Activated naive CD4-positive, alpha-beta T cell treated with anti-CD3 and anti-CD28 coated beads, Interleukin-2, amount 50 U/mL, for 72 hours (primary cell): Measurements from ENCODE around the gene TTC33. TPM values are rescaled to one million over a fixed set of nuclear protein-coding genes. Genes with fewer than 3 reads are reported as not detected.
"Not testable (repeated sequence)": the region's sequence is repeated elsewhere in the genome, so short reads cannot be mapped to it uniquely, and the experiment has no call there.

ENCODE experiments used
- ATAC-seq, 2 donors: fragments of 150-1000 bp; cut with Tn5 transposase; 2 replicates each; pipeline ENCODE4 v1.10.0; 2021; ENCODE audit warnings: mild to moderate bottlenecking in 2 of 2, moderate library complexity in 2 of 2
- DNase-seq, 2 donors: peaks; one replicate each; pipeline ENCODE4 v3.0.0; 2021 to 2022; ENCODE audit warnings: low spot score in 2 of 2
- H3K27ac Mint-ChIP-seq, 2 donors: one replicate each; pipeline ENCODE4 v1.8.0; 2022; ENCODE audit warnings: mild to moderate bottlenecking in 2 of 2, mixed read lengths in 2 of 2
- H3K36me3 Mint-ChIP-seq, 2 donors: one replicate each; pipeline ENCODE4 v1.8.0; 2022; ENCODE audit warnings: mixed read lengths in 2 of 2
- H3K9me3 Mint-ChIP-seq, 2 donors: one replicate each; pipeline ENCODE4 v1.8.0; 2022; ENCODE audit warnings: mixed read lengths in 2 of 2
- total RNA-seq, 2 donors: library from RNA; stranded (reverse); gene quantifications; one replicate each; pipeline ENCODE4 v1.2.3, GENCODE V29; 2022

Gene TTC33
- total RNA-seq, 2 donors from 2014 or later, result 22.2 to 22.5 TPM

DNA sequence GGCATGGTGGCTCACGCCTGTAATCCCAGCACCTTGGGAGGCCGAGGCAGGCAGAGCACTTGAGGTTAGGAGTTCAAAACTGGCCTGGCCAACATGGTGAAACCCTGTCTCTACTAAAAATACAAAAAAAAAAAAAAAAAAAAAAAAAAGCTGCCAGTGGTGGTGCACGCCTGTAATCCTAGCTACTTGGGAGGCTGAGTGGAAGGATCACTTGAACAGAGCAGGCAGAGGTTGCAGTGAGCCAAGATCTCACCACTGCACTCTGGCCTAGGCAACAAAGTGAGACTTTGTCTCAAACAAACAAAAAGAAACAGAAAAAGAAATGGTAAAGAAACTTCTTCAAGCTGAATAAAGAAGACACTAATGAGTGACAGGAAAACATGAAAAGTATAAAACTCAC, 30.9 kb upstream of the TTC33 start:
- ATAC-seq, DNase-seq, H3K9me3 Mint-ChIP-seq: not testable (repeated sequence)
- peak overlapping the region in 1 of 2 donors; percentile 45 for H3K27ac Mint-ChIP-seq
- peaks cover 9 to 44% of the 10 kb centered on the region in 2 donors for H3K36me3 Mint-ChIP-seq

DNA sequence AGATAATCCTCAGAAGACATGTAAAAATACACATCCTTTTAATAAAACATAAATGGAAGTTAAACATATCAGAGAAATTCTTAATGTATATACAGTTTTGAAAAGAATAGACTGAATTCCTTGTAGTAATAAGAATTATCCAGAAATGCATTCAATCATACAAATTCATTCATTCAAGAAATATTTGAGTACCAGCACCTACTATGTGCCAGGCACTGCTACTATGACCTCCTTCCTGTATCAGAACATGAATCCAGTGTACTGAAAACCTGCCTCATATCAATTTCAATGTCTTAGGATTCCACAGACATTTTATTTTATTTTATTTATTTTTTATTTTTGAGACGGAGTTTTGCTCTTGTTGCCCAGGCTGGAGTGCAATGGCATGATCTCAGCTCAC, 29.2 kb upstream of the TTC33 start:
- DNase-seq (no peak), ATAC-seq (no peak)
- Mint-ChIP-seq H3K36me3 (peaks cover 9 to 35% of the 10 kb centered on the region in 2 donors), H3K9me3 (peaks cover 0 to 8% of the 10 kb centered on the region in 2 donors), H3K27ac (no peak overlapping the region)

DNA sequence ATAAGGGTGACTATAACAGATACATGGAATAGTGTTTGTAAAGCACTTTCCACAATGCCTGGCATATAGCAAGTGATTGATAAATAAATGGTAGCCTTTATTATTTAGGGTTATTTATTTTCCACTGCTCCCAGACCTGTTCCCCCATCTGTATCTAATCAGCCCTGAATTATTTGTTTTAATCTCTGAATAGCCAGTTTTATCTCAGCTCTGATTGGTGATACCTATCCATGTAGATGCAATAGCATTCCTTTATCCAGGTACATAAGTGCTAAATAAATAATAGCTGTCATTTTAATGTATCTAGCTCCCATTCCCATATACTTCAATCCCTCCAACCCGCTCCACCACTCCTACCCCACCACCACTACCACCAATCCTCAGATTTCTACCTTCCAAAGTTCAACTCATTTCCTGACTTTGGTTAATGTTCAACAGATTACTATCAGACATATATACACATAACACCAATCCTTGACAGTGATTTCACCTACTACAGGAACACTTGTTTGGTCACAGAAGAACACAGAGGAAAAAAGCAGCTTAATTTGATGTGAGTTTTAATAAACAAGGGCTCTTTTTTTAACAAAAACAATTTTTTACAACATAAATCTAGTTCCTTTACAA, 28.4 kb upstream of the TTC33 start:
- no peak for ATAC-seq
- Mint-ChIP-seq H3K9me3 (peaks cover 0 to 8% of the 10 kb centered on the region in 2 donors), H3K36me3 (peaks cover 9 to 32% of the 10 kb centered on the region in 2 donors), H3K27ac (no peak overlapping the region)
- no peak for DNase-seq

DNA sequence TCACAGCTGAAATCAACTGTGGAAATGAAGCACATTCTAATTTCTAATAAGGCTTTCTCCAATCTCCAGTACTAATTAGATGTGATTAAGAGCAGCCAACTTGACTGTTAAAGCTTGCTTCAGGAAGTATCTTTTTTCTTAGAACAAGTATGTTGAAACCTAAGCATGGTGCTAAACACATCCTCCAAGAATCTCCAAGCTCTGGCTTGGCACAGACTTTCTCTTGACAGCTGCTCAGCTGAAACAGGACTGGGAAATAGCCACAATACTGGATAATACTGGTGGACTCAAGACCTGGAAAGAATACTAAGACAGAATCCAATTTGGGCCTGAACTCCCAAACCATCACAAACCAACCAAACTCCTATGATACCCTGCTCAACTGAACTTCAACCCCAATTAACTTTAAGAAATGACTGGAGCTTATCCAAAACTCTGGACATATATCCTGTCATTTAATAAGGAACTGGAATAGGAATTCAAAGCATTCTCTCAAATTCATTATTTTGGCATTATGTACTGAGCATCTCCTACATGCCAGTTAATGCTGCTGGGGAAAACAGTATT, 26.2 kb upstream of the TTC33 start:
- ATAC-seq (no peak), DNase-seq (no peak)
- Mint-ChIP-seq H3K27ac (no peak overlapping the region), H3K36me3 (peaks cover under 1 to 17% of the 10 kb centered on the region in 2 donors), H3K9me3 (no peaks in the 10 kb centered on the region)

DNA sequence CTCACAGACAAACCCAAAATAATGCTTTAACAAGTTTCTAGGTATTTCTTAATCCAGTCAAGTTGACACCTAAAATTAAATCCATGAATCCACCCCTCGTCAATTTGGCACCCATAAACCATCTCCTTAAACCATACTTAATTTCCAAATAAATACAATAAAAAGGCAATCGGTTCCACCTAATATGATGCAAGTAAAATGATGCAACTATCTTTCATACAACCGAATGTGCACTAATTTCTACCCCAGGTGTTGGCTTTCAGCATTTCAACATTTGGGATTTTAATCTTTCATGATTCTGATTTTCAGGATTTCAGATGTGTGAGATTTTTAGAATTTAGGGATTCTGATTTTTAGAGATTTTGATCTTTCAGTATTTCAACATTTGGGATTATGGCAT, 25.1 kb upstream of the TTC33 start:
- Mint-ChIP-seq H3K36me3 (peaks cover 5 to 19% of the 10 kb centered on the region in 2 donors), H3K9me3 (no peaks in the 10 kb centered on the region), H3K27ac (no peak overlapping the region)
- DNase-seq, result no peak
- no peak for ATAC-seq

DNA sequence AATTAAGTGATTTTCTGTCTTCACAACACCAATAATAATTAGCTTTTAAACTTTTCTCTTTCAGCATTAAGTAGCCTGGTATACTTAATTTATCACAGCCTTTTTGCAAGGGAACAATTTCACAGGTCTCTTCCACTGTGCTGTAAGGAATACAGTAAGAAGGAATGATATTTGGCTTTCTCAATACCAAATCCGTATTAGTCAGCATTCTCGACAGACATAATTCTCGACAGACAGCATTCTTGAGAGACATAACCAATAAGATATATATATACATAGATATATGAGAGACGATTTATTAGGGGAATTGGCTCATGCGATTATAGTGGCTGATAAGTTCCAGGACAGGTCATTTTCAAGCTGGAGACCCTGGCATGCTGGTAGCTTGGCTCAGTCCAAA, 24.4 kb upstream of the TTC33 start:
- Mint-ChIP-seq H3K36me3 (peaks cover 5 to 17% of the 10 kb centered on the region in 2 donors), H3K9me3 (no peaks in the 10 kb centered on the region), H3K27ac (no peak overlapping the region)
- DNase-seq (no peak), ATAC-seq (no peak)

DNA sequence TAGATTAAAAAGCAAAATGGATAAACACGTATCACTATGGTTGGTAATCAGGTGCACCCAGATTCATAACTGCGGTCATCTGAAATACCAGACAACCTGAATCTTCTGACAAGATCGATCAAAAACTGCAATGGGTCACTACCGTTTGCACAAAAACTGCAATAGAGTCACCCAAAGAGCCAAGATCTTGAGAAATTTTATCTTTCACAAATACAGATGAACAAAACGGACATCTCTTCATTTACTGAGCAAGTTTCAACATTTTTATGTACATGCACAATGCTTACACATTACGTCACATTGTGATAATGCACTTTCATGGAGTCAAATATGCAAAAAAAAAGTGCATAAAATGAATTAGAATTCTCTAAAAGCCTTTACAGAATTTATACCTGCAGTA, 23.8 kb upstream of the TTC33 start:
- Mint-ChIP-seq H3K36me3 (peaks cover 5 to 17% of the 10 kb centered on the region in 2 donors), H3K27ac (no peak overlapping the region), H3K9me3 (no peaks in the 10 kb centered on the region)
- ATAC-seq (no peak), DNase-seq (no peak)

DNA sequence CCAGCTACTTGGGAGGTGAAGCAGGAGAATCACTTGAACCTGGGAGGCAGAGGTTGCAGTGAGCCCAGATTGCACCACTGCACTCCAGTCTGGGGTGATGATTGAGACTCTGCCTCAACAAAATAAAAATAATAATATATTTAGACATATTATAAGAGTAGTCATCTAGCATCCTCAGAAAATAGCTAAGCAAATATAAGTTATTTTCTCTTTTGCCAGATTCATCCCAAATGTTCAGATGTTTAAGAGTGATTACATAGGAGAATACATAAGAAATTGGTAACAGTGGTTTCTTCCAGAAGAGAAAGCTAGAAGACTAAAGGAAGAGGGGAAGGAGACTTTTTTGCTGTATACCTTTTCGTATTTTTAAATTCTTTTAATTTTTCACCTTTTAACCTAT, 22.4 kb upstream of the TTC33 start:
- Mint-ChIP-seq H3K9me3 (no peaks in the 10 kb centered on the region), H3K27ac (no peak overlapping the region), H3K36me3 (peaks cover 10 to 17% of the 10 kb centered on the region in 2 donors)
- ATAC-seq (no peak), DNase-seq (no peak)

DNA sequence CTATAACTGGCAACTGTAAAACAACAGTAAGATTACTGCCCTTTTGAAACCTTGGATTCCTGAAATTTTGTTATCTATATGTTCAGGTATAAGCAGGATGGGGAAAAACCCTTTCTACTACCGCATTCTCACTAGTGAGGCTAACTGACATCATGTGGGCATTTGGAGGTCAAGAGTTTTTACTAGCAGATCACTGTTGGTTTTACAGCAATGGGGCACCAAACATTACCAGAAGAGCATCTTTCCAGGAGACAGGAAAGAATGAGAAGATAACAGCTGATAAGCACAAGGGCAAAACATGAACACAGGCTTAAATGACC, 20.9 kb upstream of the TTC33 start:
- peaks cover 10 to 17% of the 10 kb centered on the region in 2 donors for H3K36me3 Mint-ChIP-seq
- ATAC-seq (peak in 1 of 2 donors; percentile 59), DNase-seq (no peak)
- H3K9me3 Mint-ChIP-seq, result no peaks in the 10 kb centered on the region
- H3K27ac Mint-ChIP-seq, result peak overlapping the region in 1 of 2 donors; percentile 40

DNA sequence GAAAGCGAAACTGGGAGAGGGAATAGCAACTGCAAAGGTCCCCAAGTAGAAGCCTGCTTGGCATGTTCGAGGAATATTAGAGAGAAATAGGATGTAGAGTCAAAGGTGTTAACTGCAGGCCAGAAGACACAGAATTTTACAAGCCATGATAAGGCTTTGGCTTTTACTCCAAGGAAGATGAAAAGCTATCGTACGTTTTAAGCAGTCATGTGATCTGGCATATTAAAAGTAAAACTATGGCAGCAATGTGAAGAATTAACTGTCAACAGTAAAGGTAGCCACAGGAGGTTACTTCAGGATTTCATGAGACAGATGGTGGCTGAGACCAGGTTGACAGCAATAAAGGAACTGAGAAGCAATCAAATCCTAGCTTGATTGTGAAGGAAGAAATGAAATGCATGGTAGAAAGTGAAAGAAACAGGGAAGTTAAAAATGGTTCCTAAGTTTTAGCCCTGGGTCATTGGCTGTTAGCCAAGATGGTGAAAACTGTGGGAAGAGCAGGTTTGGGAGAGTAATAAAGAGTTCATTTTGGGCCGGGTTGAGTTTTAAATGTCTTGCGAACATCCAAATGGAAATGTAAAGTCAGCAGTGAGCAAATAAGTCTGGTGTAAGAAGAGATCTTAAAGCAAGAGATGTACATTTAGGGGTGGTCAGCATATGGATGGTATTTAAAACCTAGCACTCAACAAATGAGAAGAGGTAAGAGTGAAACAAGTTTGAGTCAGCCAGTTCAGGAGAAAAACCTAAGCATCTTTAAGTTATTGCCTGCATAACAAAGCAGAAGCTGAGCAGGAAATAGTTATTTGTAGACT, 20.3 kb upstream of the TTC33 start:
- peak in 1 of 2 donors; percentile 61 for ATAC-seq
- DNase-seq, result no peak

DNA sequence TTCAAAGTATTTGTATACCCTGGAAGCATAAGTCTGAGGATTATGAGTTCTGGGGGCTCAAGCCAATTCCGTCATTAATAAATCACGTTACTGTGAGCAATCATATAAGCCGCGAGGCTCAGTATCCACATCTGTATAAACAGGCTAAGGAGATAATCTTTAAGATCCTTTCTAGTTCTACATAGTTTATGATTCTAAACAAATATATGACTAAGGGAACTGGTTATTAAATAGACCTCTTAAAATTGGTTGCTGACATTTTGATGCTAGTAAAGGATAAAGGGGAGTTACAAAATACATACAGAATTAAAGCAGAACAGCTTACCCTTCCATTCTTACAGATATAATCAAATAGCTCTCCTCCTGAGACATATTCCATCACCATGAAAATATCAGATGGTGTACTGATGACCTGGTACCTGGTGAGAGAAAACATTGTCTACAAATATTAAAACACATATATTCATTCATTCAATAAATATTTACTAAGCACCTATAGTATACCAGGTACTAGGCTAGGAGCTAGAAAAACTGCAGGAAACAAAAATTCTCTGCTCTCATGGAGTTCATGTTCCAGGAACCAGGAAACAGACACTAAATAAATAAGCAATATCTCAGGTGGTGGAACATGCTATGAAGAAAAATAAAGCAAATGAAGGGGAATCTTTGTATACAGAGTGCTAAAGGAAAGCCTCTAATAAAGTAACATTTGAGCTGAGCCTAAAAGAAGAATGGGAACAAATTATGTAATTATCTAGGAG, 19.5 kb upstream of the TTC33 start:
- Mint-ChIP-seq H3K9me3 (no peaks in the 10 kb centered on the region), H3K27ac (peak overlapping the region in 1 of 2 donors; percentile 40)
- ATAC-seq, result no peak

More for the DNA sequence above, 20.3 kb upstream of the TTC33 start:
- peaks cover 10 to 17% of the 10 kb centered on the region in 2 donors for H3K36me3 Mint-ChIP-seq
- no peaks in the 10 kb centered on the region for H3K9me3 Mint-ChIP-seq
- H3K27ac Mint-ChIP-seq, result peak overlapping the region; percentile 4 to 40

DNA sequence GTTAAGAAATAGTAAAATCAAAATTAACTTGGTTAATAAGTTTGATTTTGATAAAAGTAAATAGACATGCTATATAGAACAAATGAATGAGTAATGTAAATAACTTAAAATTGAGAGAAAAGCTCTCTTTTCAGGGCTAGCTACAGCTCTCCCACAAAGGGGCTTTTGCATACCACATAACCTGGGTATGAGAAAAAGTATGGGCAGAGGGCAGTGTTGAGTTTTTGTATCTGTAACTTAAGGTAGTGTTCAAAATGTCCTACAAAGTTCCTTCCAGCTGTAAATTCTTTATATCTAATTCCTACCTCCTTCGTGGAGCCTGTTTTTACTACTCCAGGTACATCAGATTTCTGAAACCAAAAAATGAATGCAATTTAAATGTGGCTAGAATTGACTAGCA, 18.9 kb upstream of the TTC33 start:
- no peak for ATAC-seq
- DNase-seq, result no peak
- H3K36me3 Mint-ChIP-seq, result peaks cover 10 to 17% of the 10 kb centered on the region in 2 donors
- H3K9me3 Mint-ChIP-seq, result no peaks in the 10 kb centered on the region
- H3K27ac Mint-ChIP-seq, result no peak overlapping the region

More for the DNA sequence above, 19.5 kb upstream of the TTC33 start:
- peaks cover 10 to 17% of the 10 kb centered on the region in 2 donors for H3K36me3 Mint-ChIP-seq
- no peak for DNase-seq

DNA sequence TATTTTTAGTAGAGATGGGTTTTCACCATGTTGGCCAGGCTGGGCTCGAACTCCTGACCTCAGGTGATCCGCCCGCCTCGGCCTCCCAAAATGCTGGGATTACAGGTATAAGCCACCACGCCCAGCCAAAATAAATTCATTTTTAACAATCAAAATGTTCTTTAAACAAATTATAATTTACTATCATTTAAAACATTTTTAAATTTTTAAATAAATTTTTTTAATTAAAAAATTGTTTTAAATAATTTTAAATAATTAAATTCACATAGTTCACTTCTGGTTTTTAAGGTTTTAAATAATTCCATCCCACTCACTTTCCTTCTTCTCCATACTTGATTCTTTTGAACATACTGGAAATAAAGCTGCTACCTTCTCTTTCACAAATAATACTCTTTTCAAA, 15.0 kb upstream of the TTC33 start:
- H3K27ac Mint-ChIP-seq, result peak overlapping the region in 1 of 2 donors; percentile 19
- ATAC-seq, result no peak
- H3K36me3 Mint-ChIP-seq, result peaks cover 5 to 6% of the 10 kb centered on the region in 2 donors

DNA sequence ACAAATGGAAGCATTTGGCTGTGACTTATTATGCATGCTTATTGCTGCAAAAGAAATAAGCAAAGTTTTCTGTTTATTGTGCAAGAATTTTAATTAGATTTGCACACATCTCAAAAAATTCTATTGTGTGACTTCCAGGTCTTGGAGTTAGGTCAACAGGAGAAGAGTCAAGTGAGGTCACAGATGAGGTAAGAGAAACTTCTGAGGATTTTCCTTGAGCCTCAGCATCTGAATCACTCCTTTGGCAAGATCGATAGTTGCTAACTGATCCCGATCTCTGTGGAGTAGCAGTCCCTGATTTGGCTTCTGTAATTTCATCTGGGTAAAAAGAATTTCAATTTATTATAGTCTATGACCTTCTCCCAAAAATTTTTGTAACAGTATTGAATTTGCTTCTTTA, 6.9 kb upstream of the TTC33 start:
- ATAC-seq (no peak), DNase-seq (no peak)
- no peak overlapping the region for H3K27ac Mint-ChIP-seq
- peaks cover 0 to 8% of the 10 kb centered on the region in 2 donors for H3K36me3 Mint-ChIP-seq
- no peaks in the 10 kb centered on the region for H3K9me3 Mint-ChIP-seq

More for the DNA sequence above, 15.0 kb upstream of the TTC33 start:
- DNase-seq, result no peak
- H3K9me3 Mint-ChIP-seq, result no peaks in the 10 kb centered on the region

DNA sequence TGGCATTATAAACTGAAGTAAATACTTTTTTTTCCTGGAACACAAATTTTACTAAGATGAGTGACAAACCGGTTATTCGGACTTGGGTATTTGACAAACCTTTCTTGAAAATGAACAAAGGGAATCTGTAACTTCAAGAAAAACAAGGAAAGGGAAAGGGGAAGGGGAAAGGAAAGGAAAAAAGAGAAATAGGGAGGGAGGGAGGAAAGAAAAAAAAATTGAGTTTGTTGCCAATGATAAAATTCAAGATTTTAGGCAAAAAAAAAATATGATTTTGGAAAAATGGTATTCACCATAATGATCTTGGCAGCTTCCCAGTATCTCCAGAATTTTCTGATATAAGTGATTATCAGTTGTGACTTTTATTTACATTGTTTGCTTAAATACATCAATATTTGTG, 1.6 kb upstream of the TTC33 start:
- H3K9me3 Mint-ChIP-seq, result no peaks in the 10 kb centered on the region
- DNase-seq (no peak), ATAC-seq (no peak)
- no peak overlapping the region for H3K27ac Mint-ChIP-seq
- peaks cover 6 to 10% of the 10 kb centered on the region in 2 donors for H3K36me3 Mint-ChIP-seq

DNA sequence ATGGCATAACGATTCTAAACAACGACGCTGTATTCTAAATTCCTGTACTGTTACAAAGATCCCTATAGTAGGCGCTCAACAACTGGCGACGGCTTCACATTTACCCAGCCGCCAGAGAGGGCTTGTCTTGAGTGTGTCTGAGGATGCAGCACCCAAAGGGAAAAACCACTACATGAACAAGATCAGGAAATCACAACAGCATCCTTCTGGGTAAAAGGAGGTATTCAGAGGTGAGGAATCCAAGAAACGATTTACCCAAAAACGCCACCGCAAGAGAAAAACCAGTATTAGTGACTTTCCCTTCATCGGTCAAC, 711 bp downstream of the TTC33 start:
- Mint-ChIP-seq H3K27ac (no peak overlapping the region), H3K9me3 (no peaks in the 10 kb centered on the region), H3K36me3 (peaks cover 6 to 29% of the 10 kb centered on the region in 2 donors)
- DNase-seq (peak in 1 of 2 donors; percentile 60), ATAC-seq (peak; percentile 66 to 70)
